ENCODE results near the gene ZNF148.

The ZNF148 gene

DNA sequence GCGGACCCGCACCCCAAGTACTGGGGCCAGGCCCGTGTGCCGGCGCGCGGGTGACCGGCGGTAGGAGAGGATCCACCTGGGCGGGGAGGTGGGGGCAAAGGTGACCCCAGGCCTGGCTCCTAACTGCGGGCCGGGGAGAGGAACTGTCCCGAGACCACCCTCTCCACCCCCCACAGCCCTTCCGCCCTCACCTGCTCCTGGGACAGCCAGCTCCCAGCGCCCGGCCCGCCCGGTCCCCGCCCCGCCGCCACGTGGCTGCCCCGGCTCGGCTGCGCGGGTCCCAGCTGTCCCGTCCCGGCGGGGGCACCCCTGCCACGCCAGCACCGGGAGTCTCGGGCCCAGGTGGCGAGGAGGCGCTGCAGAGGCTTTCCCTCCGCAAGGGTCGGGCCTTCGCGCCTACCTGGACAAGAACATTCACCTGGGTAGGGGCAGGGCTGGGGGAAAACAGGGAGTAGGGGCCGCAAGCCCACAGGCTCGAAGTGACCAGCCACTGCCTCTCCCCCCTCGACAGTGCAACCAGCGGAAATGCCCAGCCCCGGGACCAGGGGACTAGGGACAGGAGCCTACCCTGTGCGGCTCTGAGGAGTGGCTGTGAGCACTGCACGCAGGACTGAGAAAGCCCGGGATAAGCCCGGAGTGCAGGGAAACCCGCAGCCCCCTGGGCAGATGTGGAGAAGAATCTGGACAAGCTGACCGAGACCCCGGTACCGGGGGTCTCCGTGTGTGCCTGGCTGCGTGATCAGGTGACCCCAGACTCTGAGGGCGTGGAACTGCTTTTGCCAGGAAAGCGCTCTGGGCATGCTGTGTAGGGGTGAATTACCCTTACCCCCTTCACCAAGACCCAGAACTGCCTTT, 162.4 kb downstream of the ZNF148 start, which contains the start of gene SLC12A8:
TSS of gene SLC12A8 (minus strand) at position 240 of the 855 bp plus-strand sequence. CDS start 1,399 bp downstream, outside the sequence.
- no peak for FAIRE-seq

DNA sequence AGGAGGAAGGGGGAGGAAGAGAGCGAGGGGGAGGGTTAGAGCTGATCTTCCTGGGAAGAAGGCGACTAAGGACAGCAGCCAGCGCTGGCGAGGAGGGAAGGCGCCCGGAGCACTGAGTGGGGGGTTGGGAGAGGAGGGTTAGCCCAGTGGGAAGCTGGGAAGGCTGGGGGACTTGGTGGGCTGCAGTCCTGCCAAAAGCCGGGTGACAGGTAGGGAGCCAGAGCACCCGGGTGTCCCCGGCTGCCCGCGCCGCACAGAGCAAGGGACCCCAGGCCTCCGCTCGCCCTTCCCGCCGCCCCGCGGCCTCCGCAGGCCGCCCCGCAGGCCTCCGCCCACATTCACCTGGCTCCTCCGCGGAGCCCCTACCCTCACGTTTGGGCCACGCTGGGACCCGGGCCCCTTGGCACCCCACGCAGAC, 163.0 kb downstream of the ZNF148 start:
- no peak for FAIRE-seq

DNA sequence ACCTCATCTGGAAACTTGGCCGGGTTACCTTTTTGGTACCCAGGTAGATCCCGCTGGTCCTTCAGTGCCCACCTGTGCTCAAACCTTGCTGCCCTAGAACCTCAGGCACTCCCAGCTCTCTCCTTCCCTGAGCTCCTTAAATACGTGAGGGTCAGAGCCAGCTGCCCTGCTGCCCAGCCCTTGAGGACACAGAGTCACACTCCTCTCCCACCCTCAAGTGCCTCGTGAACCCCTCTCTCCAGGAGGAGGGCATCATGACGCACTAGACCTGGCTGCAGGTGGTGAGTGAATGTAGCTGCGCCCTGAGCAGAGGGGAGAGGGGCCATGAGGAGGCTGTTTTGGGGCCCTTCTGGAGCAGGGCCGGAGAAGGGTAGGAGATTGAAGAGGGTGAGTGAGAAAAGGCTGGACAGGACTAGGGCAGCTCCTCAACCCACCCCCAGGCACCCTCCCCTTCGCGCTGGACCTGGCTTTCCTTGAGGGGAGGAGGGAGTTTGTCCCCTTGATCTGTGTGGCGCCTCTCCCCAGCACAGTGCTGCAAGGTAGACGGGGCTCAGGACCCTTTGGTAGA, 163.5 kb downstream of the ZNF148 start:
- no peak for FAIRE-seq

DNA sequence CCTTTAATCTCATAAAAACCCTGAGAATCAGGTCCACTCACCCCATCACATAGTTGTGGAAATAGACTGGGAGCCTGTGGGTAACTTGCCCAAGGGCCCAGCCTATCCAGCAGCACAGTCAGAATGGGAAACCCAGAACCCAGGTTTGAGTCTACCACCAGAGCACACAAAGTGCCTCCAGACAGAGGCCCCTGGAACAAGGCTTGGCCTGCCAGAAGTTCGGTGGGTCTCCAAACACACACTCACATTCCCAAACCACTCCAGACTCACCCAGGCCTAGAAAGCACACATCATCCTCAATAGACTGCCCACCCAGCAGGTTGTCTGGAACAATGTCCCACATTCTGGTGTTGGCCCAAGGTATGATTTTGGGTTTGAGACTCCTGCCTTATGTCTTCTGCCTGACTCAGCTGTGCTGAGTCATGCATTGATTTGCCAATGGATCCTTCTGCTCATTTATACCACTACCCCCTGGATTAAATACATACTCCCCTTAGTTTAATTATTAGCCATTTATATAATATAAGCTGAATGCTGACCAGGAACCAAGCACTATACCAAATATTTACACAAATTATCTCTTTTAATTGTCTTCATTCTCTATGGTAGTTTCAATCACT, 167.1 kb downstream of the ZNF148 start:
- FAIRE-seq = no peak

DNA sequence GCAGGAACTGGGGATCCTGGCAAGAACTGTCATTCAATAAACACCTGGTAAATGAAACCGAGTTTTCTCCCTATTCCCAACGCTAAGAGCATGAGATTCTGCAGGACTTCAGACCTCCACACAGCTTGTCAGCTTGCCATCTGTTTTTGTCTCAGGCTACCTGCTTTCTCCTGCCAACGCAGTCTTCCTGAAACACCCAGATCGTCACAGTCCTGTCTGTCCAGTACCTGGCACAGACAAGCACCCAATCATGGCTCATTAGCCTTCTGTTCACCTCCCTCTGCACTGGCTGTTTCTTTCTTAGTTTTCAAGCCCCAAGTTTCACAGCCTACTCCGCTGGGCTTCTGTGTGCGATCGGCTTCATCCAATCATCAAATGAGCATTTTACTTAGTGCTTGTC, 167.6 kb downstream of the ZNF148 start:
- FAIRE-seq = no peak

DNA sequence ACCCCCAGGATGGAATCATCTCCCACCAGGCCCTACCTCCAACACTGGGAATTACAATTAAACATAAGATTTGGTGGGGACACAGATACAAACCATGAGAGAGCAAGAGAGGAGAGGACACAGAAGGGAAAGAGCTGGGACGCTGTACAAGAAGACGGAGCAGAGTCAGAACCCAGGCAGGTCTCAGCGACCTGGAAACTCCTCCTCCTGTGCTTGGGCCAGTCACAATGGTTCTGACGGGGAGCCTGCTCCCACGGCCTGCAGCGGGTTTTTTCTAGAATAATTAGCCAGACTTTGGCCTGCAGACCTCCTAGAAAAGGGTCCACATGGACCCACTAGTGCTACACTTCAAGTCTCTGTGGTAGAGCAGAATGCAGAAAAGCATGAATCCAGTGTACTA, 168.2 kb downstream of the ZNF148 start:
- no peak for FAIRE-seq

DNA sequence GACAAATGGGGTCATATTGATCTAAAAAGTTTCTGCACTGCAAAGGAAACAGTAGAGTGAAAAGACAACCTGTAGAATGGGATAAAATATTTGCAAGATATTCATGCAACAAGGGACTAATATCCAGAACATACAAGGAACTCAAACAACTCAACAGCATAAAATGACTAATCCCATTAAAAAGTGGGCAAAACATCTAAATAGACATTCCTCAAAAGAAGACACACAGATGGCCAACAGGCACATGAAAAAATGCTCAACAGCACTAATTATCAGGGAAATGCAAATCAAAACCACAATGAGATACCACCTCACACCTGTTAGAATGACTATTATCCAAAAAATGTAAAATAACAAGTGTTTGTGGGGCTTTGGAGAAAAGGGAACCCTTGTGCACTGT, 171.4 kb downstream of the ZNF148 start:
- FAIRE-seq = no peak

DNA sequence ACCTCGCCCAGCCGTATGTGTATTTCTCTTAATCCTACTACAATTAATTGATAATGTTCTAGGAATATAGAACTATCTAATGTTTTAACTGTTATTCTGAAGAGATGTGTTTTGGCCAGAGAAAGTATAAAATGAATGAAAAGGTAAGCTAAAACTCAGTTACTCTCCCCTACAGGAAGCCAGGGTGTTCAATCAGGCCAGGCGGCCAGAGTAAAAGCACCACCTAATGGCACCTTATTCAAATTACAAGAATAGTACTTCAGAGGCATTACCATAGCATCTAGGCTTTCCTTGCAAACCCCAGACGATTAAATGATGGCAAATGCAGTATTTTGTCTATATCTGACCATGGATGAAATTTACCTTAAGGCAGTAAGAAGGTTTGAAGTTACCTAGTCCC, 172.9 kb downstream of the ZNF148 start:
- FAIRE-seq = no peak

DNA sequence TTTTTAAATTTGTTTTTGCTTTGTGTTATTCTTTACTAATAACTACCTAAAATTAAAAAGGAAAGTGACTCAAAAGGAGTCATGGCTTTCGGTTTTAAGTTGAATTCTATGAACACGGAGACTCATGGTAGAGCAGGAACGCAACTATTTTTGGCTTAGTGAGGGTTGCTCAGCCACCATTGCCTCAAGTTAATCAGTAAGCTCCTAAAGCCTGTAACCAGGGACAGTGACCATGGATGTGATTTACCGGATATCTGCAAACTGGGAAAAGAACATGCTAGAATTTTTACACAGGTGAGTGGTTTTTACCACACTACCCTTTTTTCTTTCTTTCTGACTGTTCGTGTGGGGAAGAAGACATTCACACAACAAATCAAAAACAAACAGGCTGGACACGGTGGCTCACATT, 174.4 kb downstream of the ZNF148 start:
- no peak for FAIRE-seq

DNA sequence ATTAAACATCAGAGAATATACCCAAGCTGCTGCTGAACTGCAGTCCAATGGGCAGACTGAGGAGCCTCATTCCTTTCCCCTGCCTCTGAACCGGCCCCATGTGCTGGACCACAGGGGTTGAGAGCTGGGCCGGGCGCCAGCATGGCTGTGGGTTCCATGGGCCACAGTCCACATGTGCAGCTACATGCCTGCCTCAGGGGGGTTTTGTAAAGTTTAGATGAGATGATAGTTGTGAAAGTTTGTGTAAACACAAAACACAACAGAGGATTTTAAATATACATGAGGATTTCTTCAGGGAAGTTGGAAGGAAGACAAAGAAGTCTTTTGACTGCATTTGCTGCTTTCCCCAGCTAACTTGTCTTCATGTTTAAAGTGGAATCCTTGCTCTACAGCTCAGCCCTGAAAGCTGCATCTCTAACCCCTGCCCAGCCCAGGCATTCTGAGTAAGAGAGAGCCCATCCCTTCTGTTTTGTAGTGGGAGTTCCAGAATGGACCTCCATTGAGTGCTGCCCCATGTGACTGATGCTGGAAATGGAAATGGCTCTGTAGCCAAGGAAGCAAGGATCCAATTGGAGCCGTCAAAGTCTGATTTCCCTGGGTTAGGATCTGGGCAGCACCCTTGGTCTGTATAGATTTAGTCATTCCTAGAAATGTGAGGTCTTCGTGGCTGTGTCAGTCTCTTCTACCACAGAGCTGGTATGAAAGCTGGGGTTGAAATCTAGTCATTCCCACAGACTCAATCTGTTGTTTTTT, 180.1 kb downstream of the ZNF148 start:
- FAIRE-seq = no peak

DNA sequence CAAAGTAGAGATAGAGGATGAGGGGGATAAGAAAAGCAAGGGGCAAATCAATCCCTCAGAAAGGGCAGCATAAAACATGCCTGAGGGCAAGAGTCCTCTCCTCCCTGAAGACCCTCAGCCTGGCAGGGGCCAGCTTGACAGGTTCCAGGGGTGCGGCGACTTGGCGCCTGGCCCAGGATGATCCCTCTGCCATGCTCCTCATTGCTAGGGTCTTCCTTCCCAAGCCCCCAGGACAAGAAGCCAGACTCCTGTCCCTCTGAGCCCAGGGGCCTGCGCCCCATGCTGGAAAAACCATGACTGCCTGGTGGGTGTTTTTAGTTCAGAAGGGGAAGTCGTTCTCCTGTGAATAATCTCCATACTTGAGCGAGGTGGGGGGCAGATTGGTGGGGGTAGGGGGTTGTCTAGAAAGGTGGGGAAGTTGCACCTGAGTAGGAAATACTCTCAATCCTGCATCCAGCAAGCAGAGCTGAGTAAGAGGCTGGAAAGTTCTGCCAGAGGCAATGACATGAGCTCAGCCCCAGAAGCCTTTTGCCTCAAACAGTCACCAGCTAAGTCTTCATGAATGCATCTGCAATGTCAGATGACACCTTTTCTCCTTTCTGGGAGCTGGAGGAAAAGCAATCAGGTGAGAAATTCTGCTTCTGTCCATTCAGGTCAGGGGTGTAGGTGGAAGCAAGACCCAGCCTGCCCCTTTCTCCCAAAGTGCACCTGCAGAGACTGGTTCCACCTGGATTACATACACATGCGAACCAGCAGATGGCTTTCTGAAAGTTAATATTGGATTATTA, 180.9 kb downstream of the ZNF148 start:
- no peak for FAIRE-seq

DNA sequence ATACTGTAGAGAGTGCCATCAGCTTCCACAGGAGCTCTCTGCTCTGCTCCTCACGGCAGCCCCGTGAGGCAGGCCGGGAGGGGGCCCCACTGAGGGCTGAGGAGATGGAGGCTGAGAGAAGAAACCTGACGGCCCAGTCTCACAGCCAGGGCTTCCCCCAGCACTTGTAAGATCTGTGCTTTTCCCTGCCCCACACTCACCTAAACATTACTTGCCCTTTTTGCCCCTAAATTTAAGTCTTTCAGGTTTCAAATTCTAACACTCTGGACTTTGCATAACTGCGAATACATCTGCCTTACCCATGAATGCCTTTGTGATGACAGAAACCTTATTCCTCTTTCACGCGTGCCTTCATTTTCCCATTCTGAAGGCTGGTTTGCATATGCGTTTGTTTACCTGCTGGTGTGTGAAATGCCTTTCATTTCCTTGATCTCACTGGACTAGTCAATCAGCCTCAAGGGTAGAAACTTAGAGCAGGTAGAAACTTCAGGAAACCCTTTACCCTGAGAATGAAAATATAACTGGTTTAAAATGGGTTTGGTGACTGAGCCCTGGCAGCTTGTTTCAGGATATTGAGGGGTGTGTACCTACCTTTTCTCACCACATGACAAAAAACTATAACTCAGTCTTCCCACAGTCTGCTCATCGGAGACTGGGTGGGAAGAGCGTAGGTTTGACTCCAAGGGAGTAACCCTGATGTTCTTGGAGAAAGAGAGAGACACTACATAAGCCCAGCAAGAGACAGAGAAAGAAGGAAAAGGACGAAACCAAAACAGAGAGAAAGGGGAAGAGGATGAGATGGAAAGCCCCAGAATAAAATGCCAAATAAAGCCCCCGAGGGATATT, 182.7 kb downstream of the ZNF148 start:
- FAIRE-seq = no peak

DNA sequence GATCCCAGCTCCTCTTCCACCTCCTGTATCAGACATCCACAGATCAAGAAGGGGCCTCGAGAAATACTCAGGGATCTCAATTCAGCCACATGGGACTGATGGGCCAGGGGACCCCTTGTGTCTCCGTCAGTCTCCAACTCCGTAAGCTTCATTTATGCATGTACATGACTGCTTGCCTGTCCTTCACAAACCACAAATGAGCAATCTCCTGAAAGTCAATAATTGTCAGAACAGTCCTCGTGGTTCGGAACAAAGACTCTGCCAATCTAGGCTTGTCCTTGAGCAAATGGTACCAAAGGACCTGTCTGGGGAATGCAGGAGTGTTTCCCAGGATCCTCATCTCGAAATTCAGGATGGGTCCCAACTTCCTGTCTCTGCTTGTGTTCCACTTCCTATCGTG, 183.4 kb downstream of the ZNF148 start:
- no peak for FAIRE-seq

DNA sequence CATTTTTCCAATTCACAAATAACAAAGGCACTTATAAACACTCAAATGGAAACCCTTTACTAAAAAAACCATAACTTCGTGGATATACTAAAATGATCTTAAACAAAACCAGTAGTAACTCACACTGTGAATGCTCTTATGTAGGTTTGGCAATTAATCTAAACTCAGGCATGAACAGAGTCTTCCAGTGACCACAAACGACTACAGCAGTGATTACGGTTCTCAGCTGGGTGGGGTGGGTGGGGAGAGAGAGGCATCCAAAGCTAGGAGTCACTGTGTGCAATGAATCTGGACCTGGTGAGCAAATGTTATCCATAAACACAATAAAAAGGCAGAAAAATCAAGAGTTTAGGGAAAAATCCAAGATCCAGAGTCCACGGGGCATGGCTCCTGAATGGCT, 183.9 kb downstream of the ZNF148 start:
- FAIRE-seq = no peak

DNA sequence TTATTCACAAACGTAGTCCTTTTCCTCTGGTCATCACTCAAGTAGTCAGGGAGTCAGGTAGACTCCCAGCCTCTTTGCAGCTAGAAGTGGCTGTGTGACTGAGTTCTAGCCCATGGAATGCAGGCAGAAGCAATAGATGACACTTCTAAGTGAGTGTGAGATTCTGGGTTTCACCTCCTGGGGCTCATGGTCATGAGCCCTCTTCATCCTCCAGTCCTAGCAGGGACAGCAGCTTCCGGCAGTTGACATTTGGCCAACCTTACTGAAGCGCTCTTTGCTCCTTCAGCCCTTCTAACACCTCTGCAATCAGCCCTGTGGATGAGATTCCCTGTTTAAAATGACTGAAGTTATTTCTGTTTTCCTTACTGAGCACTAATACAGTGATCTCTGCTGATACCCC, 184.3 kb downstream of the ZNF148 start:
- no peak for FAIRE-seq

DNA sequence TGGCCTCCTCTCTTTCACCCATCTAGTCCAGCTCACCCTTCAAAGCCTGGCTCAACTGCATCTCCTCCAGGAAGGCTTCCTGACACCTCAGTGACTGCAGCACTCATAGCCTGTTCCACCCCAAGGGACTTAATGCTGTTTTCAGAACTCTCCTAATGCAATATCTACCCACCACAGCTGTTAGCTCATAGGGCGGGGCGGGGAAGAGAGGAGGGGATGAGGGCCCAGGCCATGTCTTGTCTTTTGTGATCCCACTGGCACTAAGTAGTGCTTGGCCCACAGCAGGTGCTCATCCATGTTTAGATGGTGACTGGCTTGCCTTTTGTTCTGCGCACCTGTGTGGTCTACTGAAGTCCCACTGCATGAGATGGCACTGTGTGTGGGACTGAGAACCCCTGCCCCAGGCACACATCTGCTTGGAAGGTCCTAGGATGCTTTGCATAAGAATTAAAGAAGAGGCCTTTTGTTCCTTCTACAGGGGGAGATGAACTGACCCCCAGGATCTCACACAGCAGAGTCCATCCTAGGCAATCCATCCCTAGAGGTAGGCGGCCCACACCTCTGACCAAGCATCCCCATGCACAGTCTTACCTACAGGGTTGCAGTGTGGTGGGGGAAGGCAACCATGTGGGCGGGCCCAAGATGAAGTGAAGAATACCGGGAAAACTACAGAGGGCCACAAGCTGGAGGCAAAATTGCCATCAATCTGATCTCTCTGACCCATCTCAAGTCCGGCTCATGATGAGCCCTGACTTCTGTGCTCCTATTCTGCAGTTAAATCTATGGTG, 185.6 kb downstream of the ZNF148 start:
- FAIRE-seq = no peak

DNA sequence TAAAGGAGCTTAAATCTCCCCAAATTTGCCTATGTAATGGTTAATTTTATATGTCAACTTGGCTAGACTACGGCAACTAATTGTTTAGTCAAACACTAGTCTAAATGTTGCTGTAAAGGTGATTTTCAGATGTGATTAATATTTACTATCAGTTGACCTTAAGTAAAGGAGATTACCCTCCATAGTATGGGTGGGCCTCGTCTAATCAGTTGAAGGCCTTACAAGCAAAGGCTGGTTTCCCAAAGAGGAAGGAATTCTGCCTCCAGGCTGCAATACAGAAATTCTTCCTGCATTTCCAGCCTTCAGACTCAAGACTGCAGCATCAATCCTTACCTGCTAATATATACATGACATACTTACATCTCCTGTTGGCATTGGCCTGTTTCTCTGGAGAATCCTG, 186.2 kb downstream of the ZNF148 start:
- FAIRE-seq = no peak

DNA sequence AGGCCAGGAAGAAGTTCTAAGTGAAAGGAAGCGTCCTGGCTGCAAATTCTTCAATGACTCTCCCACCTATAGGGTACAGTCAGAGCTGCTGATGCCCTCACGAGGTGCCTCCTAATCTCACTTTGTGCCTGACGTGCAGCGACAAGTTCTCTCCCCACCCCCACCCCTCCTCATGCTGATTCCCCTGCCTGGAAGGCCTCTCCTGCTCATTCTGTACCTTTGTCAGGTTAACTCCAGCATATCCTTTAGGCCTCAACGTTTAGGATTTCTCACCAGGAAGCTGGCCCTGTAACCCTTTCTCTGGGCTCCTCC, 187.6 kb downstream of the ZNF148 start:
- no peak for FAIRE-seq

DNA sequence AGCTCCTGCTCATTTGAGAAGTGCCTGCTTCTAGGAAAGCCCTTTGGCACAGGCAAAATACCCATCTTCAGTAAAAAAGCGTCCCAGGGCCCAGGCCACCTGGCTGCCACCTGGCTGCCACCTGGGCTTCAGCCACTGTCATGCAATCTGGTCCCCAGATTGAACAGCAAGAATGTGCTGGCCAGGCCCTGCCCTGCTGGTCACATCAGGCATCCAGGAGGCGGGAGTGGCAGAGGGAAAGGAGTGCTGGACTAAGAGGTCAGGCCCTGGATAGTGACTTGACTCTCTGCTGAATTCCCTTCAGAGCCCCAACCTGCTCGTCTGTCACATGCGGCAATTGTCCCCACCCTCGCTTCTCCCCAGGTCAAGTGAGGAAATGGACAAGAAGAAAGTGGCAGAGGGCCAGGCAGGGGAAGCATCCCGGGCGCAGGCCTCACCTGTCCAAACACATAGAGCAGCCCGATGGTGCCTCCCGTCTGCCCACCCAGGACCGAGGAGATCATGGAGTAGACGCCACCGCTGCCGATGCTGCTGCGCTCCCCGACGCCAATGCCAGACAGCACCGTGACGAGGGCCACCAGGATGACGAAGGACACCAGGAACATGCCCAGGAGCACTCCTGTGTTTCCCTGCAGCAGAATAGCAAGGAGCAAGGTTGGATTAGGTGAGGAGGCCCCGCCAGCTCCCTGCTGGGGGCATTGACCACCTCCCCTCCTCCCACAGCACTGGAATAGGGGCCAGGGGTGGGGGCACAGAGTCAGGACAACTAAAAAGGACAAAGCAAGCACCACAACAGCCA, 188.1 kb downstream of the ZNF148 start:
- FAIRE-seq = no peak

DNA sequence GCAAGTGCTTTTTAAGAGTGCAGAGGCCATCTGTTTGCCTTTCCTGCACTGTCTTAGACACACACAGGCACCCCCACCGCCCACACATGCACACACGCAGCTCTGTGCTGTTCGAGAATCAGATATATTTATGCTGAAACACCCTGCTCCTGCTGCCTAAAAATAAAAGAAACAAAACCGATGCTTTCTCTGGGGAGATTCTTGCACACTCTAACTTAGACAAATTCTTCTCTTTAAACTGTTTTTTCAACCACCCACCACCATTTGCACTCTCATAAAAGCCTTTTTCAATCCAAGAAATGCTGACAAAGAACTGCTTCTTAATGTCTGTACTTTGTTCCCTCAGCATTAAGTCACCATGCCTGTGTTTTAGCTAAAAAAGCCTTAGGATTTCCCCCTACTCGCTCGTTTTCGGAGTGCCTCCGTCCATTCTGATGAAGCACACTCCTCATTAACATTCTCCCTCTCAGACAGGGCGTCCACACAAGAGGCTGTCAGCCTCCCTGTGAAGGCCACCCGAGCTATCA, 188.8 kb downstream of the ZNF148 start:
- no peak for FAIRE-seq

Data from TTC549 (cell line).